GM18858 (cell line): Measurements from ENCODE around the gene KLF7.

Experiments used
- ATAC-seq: cut with Tn5 transposase; IDR thresholded peaks from one replicate; pipeline ENCODE4 v1.9.1; 2021; ENCODE audit not compliant: unreplicated experiment

KLF7 gene

DNA sequence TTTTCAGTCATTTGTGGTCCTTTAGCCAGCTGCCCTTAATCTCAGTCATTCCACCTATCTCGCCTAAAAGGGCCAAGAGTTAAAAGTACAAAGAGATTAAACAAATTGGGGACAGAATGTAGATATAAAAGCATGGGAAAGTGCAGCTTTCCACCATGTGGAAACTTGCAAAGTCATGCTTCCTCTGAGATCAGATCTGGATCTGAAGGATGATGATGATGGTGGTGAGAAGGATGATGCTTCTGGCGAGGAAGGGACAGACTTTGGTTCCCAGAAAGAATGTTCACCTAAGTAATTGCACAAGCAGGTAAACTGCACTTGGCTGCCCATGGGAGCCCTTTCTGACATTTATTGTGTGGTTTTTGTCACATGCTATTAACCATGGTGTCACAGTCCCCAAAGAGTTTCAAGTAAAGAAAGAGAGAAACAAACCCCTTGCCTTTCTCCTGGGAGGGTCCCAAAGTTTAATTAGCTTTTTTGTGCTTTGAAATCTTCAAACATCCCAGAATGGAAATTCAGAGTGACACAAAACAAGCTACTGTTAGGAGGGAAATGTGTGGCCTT lies 34.7 kb downstream of the KLF7 start:
- ATAC-seq, result no peak

DNA sequence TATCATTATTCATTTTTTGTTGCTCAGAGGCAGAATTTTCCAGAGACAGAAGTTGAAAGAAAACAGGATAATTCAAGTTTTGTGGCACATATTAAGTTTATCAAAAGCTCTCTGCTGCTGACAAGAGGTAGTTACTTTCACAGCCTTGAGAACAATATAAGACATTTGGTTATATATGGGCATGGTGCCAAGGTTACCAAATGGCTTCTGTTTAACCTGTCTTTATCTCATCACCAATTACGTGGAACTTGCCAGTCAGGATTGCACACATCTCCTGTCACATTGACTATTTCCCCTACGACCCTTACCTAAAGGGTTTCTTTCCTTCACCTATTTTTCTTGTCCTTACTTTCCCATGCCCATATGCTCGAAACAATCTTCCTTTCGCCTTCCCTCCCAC lies 35.9 kb downstream of the KLF7 start:
- no peak for ATAC-seq

DNA sequence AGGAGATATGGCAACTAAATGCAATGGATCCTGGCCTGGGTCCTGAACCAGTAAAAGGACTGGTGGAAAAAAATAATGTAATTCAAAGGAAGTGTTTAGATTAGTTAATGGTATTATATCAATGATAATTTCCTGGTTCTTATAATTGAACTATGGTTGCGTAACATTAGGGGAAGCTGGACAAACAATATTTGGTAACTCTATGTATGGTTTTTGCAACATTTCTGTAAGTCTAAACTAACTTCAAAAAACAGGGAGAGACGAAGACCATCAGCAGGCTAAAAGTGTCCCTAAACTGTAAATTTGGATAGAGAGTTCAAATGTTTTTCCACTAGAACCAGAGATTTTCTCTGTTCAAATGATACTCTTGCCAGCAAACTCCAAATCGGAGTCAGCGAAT lies 36.9 kb downstream of the KLF7 start:
- no peak for ATAC-seq

DNA sequence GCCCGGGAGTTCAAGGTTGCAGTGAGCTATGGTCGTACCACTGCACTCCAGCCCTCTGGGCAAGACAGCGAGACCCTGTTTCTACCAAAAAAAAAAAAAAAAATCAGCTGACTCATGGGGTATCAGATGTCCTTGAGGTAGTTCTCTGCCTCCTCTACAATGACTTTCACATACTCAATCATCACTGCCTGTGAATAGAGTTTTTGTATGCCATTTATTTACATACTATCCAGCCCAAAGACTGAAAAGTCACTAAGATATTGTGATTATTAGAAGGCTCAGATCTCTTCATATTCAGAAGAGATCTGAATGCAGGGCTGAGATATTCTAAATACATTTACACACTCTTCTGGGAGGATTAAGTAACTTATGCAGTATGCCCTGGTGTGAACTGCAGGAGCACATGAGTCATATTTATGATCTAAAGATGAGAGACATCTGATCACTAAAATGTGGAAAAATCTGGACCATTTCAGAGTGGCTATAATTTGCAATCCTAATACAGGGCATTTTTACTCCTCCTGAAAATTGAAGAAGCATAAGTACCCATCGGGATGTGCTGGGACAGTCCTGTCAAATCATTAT lies 38.9 kb downstream of the KLF7 start:
- ATAC-seq, result no peak

DNA sequence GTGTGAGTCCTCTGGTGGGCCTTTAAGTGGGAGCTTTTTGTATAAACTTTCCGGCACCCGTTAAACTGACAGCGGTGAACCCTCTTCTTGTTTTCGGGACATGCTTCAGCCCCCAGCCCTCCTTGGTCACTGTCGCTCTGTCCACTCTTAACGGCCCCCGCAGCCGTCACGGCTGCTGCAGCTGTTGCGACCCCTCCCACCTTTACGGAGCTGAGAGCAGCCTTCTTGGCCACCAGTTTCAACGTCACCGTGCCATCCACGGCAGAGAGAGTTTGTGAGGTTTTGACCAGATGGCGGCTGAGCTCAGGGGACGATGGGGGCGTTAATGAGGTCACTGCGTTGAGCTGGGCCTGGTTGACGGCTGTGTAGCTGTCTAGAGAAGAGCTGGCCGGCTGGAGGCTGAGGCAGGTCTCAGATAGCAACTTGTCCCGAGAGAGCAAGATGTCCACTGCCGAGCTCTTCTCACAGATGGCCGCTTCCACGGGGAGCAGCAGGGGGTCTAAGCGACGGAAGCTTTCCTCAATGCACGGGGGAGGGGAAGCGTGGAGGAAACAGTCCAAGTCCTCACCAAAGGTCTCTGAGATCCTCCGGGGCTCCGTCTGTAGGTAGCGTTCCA lies 41.9 kb downstream of the KLF7 start:
- ATAC-seq, result no peak

DNA sequence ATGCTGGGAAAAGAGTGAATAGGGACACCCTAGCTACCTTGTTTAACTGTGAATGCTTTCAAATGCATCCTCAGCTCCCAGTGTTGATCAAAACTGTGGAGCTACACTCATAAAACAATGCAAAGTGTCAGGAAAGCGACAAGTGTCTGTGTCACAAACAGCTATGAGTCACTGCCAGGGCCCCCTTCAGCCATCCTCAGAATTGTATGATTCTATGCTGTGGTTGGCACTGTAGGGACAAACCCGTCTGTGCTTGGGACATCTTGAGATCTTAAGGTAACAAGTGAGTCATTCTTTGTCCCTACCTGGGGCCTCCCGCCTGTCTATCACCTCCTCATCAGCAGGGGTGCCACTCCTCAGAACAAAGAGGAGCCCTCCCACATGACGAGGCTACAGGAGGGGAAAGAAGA lies 42.4 kb downstream of the KLF7 start:
- no peak for ATAC-seq

DNA sequence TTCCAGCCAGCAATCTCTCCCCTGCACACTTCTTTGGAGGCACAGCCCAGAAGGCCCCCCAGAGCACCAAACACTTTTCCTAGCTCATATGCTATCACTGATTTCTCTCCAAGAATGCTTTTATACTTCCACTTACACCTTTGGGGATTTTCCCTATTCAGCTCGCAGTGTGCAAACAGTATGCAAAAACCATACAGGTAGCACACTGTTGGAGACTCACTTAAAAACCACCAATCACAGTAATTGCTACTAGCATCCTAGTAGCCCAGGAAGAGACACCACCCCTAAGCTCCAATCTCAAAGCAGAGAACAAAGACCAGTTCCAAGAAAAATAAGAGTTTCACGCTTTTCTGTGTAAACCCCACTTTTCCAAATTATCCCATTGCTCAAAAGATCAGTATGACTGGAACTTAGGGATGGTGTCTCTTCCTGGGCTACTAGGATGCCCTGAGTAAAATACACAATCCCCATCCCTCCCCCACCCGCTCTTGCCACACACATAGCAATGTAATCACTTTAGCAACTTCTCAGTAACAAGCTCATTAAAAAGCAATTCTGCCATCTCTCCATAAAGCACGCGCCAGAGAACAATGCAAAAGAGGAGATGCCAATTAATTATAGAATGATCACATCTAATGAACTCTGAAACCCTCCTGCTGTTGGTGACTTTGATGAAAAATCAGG lies 43.0 kb downstream of the KLF7 start:
- no peak for ATAC-seq

DNA sequence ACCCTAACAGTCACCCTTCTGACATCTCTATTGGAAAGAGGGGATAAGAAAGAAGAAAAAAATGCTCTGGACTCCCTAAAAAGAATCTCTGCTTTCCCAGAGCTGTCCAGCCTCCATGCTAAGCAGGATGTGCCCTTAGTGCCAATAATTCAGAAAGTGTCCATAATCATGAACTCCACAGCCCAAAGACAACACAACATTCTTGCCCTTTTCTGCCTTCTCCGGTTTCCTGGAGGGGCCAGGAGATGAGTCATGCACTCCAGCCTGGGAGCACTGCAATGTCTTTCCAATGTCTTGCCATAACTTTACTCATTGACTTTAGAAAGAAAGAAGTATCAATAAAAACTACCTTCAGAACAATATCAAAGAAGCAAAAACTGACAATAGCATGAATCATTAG lies 44.0 kb downstream of the KLF7 start:
- no peak for ATAC-seq

DNA sequence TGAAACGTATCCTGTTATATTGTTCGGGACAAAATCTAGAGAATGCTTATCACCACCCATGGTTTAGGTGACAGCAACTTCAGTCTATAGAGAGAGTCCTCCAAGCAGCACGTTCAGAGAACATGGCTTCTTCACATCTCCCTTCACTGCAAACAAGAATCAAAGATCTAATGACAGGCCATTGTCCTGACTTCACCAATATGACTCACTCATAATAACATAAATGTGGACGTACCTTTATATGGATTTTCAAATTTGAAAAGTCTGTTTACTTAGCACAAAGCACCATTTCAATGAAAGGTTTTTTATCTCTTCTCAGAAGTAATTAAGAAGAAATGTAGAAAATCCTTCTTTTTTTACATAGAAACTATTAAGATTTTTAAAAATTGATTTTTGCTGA lies 46.7 kb downstream of the KLF7 start:
- no peak for ATAC-seq

DNA sequence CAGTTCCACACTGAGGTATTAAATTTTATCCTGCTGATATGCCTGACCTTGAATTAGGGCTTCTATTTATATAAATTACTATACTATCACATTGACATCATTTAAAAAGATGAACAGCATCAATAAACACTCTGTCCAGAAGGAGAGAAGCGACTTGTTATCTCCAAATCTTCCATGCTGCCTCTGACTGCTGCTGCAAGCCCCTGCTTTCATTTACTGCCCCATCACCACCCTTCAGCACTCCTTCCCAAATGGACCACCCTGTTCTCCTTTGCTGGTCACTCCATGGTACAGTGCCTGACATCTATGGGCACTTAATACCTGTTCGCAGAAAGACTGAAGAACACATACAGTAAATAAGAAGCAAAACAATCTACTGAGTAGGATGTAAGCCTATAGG lies 48.1 kb downstream of the KLF7 start:
- ATAC-seq, result no peak

DNA sequence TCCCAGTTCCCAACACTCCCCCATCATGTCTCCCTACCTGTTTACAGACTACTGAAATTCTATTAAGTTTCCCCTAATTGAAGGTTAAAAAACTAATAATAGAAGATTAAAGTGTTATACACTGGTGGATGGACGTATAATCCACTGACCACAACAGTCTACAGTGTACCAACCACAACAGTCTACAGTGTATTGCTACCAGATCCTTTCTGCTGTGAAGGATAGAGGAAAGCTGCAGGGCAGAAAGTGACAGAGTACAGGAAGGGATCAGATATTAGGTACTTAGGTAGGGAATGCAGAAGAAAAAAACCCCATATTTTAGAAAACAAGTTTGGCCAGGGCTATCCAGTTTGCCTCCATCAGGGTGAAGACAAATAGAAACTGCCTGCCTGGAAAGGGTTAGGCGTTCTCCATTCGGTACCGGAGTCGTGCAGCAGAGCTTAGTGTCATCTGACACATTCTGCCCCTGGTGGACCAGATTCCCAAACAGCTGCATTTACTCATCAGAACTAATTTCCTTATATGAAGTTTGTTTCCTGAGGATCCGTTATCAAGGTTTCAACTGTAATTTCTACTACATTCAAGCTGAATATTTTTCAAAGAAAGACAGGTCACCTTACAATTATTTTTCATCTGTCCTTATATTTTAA lies 49.9 kb downstream of the KLF7 start:
- no peak for ATAC-seq

DNA sequence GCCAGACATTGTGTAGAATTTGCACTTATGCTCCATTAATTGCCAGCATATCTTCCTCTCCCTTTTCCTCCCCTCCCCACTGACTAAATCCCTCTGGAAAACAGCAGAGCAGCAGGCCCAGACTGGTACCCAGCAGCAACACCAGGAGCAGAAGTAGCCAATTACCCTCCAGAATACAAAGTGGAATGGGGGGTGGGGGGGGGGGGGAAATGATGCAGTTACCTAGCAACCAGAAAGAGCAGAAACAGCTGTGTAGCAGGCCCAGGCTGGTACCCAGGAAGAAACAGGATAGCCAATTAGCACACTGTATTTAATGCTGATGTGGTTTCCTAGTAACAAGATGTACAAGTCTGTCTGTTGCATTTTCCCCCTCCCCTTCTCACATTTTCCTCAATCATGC lies 52.3 kb downstream of the KLF7 start:
- no peak for ATAC-seq

DNA sequence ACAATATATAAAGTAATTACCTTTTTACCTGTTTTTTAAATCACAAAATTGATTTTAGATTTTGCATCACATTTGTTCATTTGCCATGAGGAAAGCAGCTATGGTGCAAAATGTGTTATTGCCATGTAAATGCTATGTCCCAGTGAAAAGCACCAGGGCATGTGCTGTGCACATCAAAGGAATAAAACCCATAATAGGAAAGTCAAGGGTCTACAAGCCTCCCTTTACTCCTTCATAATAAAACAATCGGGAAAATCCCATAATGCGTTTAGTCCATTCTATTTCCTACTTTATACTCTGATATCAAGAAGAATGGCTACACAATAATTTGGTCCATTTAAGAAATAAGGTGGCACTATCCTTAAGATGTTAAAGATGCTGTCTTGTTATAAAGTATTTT lies 53.0 kb downstream of the KLF7 start:
- ATAC-seq, result no peak

DNA sequence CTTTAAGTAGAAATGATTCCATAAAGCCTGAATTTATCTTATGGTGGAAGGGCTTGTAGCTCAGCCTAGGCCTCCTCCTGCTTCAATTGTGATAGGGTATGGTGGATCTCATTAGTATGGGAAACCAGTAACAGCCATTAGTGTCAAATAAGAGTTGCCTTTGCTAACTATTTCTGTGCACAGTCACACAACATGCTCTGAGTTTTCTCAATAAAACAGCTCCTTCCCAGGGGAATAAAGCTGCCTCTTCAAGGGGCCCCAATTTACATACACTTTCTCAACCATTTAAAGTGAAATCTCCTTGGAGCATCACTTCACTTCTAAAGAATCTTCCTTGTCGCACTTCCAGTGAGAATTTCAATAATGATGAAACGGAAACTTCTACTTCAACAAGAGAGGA lies 53.4 kb downstream of the KLF7 start:
- no peak for ATAC-seq

DNA sequence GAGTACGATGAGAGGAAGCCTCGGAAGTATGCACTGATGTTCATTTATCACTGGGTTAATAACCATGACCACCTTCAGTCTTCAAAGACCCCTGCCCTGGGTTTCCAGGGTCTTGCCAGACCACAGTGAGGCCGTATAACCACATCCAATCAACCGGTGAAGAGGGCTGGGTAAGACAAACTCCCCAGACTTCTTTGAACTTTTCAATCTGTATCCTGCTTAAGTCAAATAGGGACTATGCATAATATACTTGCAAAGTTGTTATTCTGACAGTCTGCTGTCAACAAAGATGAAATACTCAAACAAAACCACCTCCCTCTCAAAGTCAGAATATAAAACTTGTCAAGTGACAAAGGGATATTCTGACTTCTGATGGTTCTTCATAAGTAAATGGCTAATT lies 54.0 kb downstream of the KLF7 start:
- no peak for ATAC-seq

DNA sequence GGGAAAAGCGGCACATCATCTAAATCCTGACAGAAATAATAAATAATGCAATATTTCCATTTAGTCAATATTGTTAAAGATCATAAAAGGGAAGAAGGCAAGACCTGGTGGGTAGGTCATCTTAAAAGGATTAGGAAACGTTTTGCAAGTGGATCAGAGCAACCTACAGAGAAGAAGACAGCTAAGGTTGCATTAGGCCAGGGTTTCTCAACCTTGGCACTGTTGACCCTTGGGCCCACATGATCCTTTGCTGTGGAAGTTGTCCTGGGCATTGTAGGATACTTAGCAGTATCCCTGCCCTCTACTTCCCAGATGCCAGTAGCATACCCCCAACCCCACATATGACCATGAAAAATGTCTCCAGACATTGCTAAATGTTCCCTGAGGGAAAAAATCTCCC lies 55.0 kb downstream of the KLF7 start:
- no peak for ATAC-seq

DNA sequence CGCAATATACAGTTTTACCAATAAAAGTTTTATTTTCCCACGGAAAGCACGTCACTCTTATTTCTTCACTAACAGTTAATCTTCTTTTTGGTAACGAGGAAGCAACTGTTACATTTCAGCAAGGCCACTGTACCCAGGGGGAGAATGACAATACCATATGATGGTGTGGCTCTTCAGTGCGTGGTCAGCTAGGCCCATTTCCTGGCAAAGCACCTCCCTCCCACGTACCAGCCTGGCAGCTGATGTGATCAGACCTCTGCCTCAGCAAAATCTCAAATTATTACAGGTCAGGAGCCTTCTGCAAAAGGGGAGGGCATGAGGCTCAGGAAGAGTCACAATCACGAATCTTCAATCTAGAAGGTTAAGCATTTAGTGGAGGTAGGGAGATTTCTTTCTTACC lies 55.4 kb downstream of the KLF7 start:
- ATAC-seq, result no peak

DNA sequence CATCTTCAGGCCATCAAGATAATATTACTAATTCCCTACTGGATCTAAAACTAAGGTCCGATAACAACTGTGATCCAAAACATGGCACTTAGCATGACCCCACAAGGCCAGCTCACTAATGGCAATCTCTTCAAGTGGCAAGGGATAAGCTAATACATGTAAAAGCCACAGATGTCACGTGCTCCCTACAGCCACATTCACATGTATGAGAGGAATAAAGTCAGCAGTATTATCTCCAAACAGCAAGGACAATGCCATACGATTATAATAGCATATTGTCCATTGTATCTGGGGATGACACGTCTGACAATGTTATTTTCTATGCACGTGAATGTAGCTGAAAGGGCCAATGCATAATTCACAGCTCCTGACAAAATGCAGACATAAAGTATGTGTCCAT lies 56.0 kb downstream of the KLF7 start:
- ATAC-seq, result no peak

DNA sequence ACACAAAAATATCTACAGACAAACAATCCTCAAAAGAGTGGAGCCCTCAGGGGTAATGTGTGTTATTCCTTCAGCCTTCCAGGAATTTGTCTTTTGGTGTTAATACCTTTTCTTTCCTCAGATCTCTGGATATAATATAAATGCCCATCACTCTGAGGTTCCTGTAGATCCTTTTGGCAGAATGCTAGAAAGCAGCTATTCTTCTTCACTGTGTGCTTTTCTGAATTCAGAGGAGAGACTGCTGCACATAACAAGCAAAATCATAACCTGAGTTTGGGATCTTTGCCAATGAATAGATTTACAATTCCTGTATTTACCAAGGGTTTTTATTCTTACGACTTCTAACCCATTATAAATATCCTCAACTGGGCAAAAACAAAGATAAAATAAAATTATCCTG lies 57.3 kb downstream of the KLF7 start:
- no peak for ATAC-seq

DNA sequence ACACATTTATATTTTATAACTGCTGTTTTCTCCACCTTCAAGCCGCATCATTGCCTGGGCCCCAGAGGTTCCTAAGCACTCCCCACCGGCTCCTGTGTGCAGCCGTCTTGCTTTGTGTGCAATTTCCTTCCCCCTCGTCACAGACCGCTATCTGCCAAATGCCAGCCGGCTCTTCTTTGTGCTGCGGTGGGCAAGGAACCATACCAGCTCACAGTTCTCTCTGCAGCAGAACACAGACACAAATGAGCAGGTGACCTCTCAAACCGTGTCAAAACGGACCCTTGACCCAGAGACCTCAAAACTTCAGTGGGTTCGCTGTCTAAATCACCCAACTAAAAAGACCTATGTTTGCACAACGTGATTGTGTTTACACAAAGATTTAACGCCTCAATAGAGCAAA lies 58.2 kb downstream of the KLF7 start:
- ATAC-seq, result no peak

DNA sequence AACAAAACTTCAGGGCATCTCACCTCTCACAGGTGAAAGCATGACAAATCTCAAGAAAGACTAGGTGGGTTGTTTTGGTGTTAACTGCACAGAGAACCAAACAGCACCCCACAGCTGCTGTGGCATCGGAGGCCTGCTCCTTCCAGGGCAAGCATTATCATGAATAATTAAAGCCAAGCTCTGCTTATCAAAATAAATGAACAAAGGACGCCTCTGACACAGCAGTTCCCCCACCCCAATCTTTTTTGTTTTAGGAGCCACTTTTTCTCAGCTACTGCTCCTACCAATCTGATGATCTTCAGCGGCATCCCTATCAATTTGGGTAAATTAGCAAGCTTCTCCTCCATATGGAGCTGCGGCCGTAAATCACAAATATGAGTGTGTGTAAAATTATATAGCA lies 58.6 kb downstream of the KLF7 start:
- ATAC-seq, result no peak

DNA sequence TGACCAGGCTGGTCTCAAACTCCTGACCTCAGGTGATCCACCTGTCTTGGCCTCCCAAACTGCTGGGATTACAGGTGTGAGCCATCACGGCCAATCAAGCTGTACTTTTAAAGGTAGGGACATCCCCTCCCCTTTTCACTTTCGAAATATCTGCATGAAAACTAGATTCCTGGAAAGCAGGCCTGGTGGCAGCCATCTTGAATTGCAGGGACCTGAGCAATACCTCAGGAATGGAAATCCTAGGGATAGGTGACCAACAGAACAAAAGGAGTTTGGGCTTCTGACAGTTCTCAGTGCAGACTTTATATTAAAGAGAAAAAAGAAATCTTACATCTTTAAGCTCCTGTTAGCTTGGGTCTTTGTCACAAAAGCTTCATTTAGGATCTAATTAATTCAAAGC lies 62.6 kb downstream of the KLF7 start:
- ATAC-seq, result no peak
